ENCODE data around the gene CCDC124. TPM values are rescaled to one million over a fixed set of nuclear protein-coding genes. Genes with fewer than 3 reads are reported as not detected.
"Not testable (repeated sequence)": the region's sequence is repeated elsewhere in the genome, so short reads cannot be mapped to it uniquely, and the experiment has no call there.

CCDC124 gene
- total RNA-seq, 2 donors from 2014 or later = 52.4 to 90.5 TPM

GRCh38 chr19:17977021-17977420 lies 44.2 kb downstream of the CCDC124 start:
- Mint-ChIP-seq H3K36me3 (ENCODE audit: low read depth) (no peaks in the 10 kb centered on the region), H3K4me1 (no peaks in the 10 kb centered on the region), H3K27me3 (peaks cover 5% of the 10 kb centered on the region), H3K9me3 (no peaks in the 10 kb centered on the region), H3K4me3 (no peak overlapping the region), H3K27ac (no peak overlapping the region)
- no peak for ATAC-seq (replicated peaks)

GRCh38 chr19:17977488-17977887 lies 44.7 kb downstream of the CCDC124 start:
- no peak overlapping the region for H3K4me3 Mint-ChIP-seq
- no peak overlapping the region for H3K27ac Mint-ChIP-seq
- no peak for ATAC-seq (replicated peaks)
- H3K27me3 Mint-ChIP-seq = peaks cover 9% of the 10 kb centered on the region
- no peaks in the 10 kb centered on the region for H3K4me1 Mint-ChIP-seq
- H3K36me3 Mint-ChIP-seq (ENCODE audit: low read depth) = no peaks in the 10 kb centered on the region
- H3K9me3 Mint-ChIP-seq = no peaks in the 10 kb centered on the region

DNA sequence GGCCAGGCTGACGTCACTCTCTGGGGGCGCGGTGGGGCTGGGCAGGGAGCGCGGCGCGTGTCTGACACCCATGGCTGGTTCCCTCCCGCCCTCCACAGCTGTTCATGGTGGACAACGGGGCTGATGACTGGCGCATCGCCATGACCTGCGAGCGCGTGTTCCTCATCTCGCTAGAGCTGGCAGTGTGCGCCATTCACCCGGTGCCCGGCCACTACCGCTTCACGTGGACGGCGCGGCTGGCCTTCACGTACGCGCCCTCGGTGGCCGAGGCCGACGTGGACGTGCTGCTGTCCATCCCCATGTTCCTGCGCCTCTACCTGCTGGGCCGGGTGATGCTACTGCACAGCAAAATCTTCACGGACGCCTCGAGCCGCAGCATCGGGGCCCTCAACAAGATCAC lies 48.8 kb downstream of the CCDC124 start:
- H3K4me1 Mint-ChIP-seq = peaks cover 5% of the 10 kb centered on the region
- no peak overlapping the region for H3K27ac Mint-ChIP-seq
- no peaks in the 10 kb centered on the region for H3K36me3 Mint-ChIP-seq (ENCODE audit: low read depth)
- no peak for ATAC-seq (replicated peaks)
- H3K27me3 Mint-ChIP-seq = peaks cover 9% of the 10 kb centered on the region
- H3K4me3 Mint-ChIP-seq = no peak overlapping the region
- H3K9me3 Mint-ChIP-seq = no peaks in the 10 kb centered on the region

GRCh38 chr19:17982430-17982829 lies 49.6 kb downstream of the CCDC124 start:
- H3K9me3 Mint-ChIP-seq = no peaks in the 10 kb centered on the region
- ATAC-seq (replicated peaks) = no peak
- no peaks in the 10 kb centered on the region for H3K36me3 Mint-ChIP-seq (ENCODE audit: low read depth)
- no peak overlapping the region for H3K4me3 Mint-ChIP-seq
- H3K4me1 Mint-ChIP-seq = peaks cover 5% of the 10 kb centered on the region
- no peak overlapping the region for H3K27ac Mint-ChIP-seq
- H3K27me3 Mint-ChIP-seq = peaks cover 9% of the 10 kb centered on the region

DNA sequence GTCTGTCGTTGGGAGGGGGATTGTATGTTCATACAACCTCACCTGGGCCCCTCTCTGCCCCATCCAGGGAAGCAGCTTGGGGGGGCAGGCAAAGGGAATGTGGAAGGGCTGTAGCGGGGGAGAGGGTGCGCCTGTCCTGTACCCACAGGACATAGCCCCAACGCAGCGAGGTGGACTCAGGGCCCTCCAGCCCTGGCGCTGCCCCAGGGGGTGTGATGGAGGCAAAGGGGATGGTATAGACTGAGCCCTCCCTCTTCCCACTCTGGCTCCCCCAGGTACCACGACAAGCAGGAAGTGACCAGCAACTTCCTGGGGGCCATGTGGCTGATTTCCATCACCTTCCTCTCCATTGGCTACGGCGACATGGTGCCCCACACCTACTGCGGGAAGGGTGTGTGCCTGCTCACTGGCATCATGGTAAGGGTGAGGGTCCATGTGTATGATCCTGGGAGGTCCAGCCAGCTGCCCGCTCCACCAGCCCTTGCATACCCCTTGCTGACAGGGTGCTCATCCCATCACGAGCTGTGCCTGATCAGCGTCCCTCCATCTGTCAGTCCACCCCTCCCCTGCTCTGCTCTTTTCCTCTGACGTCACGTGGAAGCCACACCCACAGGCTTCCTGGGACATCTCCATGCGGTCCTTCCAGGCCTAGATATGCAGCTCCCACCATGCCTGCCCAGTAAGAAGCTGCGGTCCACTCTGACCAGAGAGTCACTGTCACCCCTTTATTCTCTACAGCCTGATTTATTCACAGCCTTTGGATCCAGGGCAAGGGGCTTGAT lies 52.4 kb downstream of the CCDC124 start:
- no peak overlapping the region for H3K4me3 Mint-ChIP-seq
- no peak for ATAC-seq (replicated peaks)
- no peaks in the 10 kb centered on the region for H3K9me3 Mint-ChIP-seq
- peaks cover 8% of the 10 kb centered on the region for H3K27me3 Mint-ChIP-seq
- peak overlapping the region; percentile 73 for H3K27ac Mint-ChIP-seq
- H3K4me1 Mint-ChIP-seq = peaks cover 5% of the 10 kb centered on the region
- no peaks in the 10 kb centered on the region for H3K36me3 Mint-ChIP-seq (ENCODE audit: low read depth)

- ATAC-seq (replicated peaks); H3K4me3 Mint-ChIP-seq; H3K9me3 Mint-ChIP-seq; H3K36me3 Mint-ChIP-seq (ENCODE audit: low read depth); H3K27me3 Mint-ChIP-seq; H3K27ac Mint-ChIP-seq; H3K4me1 Mint-ChIP-seq: not testable (repeated sequence)
These were observed 53.8 kb downstream of the CCDC124 start for GRCh38 chr19:17986569-17986968.

GRCh38 chr19:17988161-17988560 lies 55.3 kb downstream of the CCDC124 start:
- Mint-ChIP-seq H3K36me3 (ENCODE audit: low read depth) (no peaks in the 10 kb centered on the region), H3K27me3 (no peaks in the 10 kb centered on the region), H3K4me1 (peaks cover 5% of the 10 kb centered on the region), H3K9me3 (no peaks in the 10 kb centered on the region), H3K4me3 (no peak overlapping the region), H3K27ac (no peak overlapping the region)
- no peak for ATAC-seq (replicated peaks)

DNA sequence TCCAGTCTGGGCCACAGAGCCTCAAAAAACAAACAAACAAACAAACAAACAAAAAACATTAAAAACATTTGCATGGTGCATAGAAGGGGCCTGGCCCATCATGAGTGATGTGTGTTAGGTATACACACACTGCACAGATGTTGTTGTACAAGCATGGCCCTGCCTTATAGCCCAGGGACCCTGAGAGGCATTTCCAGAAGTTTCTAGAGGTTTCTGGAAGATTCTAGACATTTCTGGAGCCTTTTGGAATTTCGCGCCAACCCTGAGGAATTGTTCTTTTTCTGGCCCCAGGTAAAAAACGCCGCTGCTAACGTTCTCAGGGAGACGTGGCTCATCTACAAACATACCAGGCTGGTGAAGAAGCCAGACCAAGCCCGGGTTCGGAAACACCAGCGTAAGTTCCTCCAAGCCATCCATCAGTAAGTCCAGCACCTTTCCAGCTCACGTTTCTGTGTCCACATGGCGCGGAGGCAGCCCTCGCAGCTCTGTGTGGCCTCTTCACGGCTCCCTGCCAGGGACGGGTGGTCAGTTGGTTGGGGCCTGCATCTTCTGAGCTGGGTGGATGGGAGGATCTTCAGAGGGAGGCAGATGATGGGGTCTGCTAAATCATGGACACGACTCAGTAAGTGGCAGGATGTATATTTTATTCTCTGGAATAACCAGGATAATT lies 56.7 kb downstream of the CCDC124 start:
- Mint-ChIP-seq H3K36me3 (ENCODE audit: low read depth) (no peaks in the 10 kb centered on the region), H3K9me3 (no peaks in the 10 kb centered on the region), H3K4me3 (no peak overlapping the region), H3K27ac (no peak overlapping the region), H3K4me1 (peaks cover 5% of the 10 kb centered on the region), H3K27me3 (no peaks in the 10 kb centered on the region)
- ATAC-seq (replicated peaks) = no peak

DNA sequence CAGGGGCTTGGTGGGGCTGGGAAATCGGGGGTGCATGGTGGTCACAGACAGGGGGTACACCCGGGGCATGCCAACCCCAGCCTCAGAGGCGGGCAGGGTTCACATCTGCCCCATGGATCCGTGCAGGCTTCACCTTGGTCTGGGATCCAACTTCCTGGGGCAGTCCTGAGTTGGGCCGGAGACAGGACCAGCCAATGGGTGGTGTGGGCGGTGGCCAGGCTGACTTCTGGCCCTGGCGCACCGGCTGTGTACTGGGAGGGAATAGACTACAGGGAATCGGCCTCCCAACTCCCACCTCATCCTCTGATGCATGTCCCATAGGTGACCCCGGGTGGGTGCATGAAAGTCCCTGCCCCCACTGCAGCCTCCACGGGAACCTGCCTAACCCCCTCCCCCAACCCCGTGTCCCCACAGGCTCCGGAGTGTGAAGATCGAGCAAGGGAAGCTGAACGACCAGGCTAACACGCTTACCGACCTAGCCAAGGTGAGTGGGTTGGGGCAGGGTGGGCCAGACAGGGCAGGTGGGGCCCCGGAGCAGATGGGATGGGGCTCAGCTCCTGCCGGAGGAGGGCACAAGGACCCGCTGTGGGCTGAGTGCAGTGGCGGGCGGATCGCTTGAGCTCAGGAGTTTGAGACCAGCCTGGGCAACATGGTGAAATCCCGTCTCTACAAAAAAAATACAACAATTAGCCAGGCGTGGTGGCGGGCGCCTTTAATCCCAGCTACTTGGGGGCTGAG lies 60.4 kb downstream of the CCDC124 start:
- Mint-ChIP-seq H3K4me1 (no peaks in the 10 kb centered on the region), H3K27me3 (no peaks in the 10 kb centered on the region), H3K36me3 (ENCODE audit: low read depth) (no peaks in the 10 kb centered on the region), H3K9me3 (no peaks in the 10 kb centered on the region), H3K27ac (no peak overlapping the region), H3K4me3 (no peak overlapping the region)
- ATAC-seq (replicated peaks) = no peak

Other genes with a start within 250 kb of the CCDC124 start
- under 1 TPM; 0.16 to 0.45 TPM for gene UNC13A, start 244.7 kb upstream of the CCDC124 start, total RNA-seq
- 10 to 100 TPM; 74.0 to 83.7 TPM for gene MAP1S, start 213.5 kb upstream of the CCDC124 start, total RNA-seq
- 10 to 100 TPM; 64.0 to 75.5 TPM for gene FCHO1, start 181.5 kb upstream of the CCDC124 start, total RNA-seq
- gene B3GNT3, start 137.9 kb upstream of the CCDC124 start, total RNA-seq = 1 to 10 TPM in 1 of 2 donors, not detected in 1; 1.2 TPM
- 1 to 10 TPM; 7.6 to 8.3 TPM for gene INSL3, start 111.5 kb upstream of the CCDC124 start, total RNA-seq
- gene JAK3, start 85.0 kb upstream of the CCDC124 start, total RNA-seq = 100 to 1,000 TPM; 186 to 250 TPM
- 1,000 to 10,000 TPM; 2,920 to 3,543 TPM for gene RPL18A, start 73.1 kb upstream of the CCDC124 start, total RNA-seq
- gene SLC5A5, start 61.1 kb upstream of the CCDC124 start, total RNA-seq = 1 to 10 TPM in 1 of 2 donors, under 1 TPM in 1; 0.65 to 1.4 TPM
- under 1 TPM; 0.50 to 0.61 TPM for gene KCNN1, start 34.1 kb downstream of the CCDC124 start, total RNA-seq
- 10 to 100 TPM; 32.0 to 98.0 TPM for gene ARRDC2, start 75.2 kb downstream of the CCDC124 start, total RNA-seq
- 10 to 100 TPM; 28.6 to 54.5 TPM for gene IL12RB1, start 153.9 kb downstream of the CCDC124 start, total RNA-seq
- 10 to 100 TPM; 23.5 to 46.6 TPM for gene MAST3, start 164.8 kb downstream of the CCDC124 start, total RNA-seq
- 10 to 100 TPM; 13.0 to 21.8 TPM for gene PIK3R2, start 220.1 kb downstream of the CCDC124 start, total RNA-seq
- 10 to 100 TPM; 51.7 to 81.1 TPM for gene IFI30, start 240.8 kb downstream of the CCDC124 start, total RNA-seq